ENCODE results near the gene BAD.

- TF ChIP-seq CTCF (conservative IDR thresholded peaks at IDR 0.05; ENCODE audit: low read depth, low read length) (no peak), EZH2 (IDR thresholded peaks at IDR 0.05; ENCODE audit: low read length, unreplicated experiment) (no peak), EZH2phosphoT487 (IDR thresholded peaks at IDR 0.05; ENCODE audit: borderline replicate concordance, low read length) (no peak)
Observed at GRCh38 chr11:64232967-64233315, 51.5 kb downstream of the BAD start.

All from PC-3 (cell line).